Skin of body (tissue), 2 donors: Measurements from ENCODE around the gene ABCF1. TPM values are rescaled to one million over a fixed set of nuclear protein-coding genes. Genes with fewer than 3 reads are reported as not detected.
A peak's percentile ranks its signal among the peaks of the same experiment; 100 is the strongest.
"Not testable (repeated sequence)": the region's sequence is repeated elsewhere in the genome, so short reads cannot be mapped to it uniquely, and the experiment has no call there.

Experiments used
- DNase-seq: peaks from one replicate; lab custom pipeline; 2025; lab: John Stamatoyannopoulos, UW
- total RNA-seq: library from RNA; depleted of rRNA; stranded (reverse); fragments of >200 nt; gene quantifications from one replicate; pipeline ENCODE4 v1.2.3, GENCODE V29; 2014

Gene ABCF1
- total RNA-seq, 1 donor from 2014 or later = 27.4 TPM

GRCh38 chr6:30557683-30557981 is 13.6 kb upstream of the ABCF1 start:
- DNase-seq = no peak

GRCh38 chr6:30560930-30561329 is 10.3 kb upstream of the ABCF1 start:
- no peak for DNase-seq

- DNase-seq = no peak
Observed at GRCh38 chr6:30562470-30563425, 8.5 kb upstream of the ABCF1 start.

- no peak for DNase-seq
Observed at GRCh38 chr6:30564114-30564513, 7.1 kb upstream of the ABCF1 start.

GRCh38 chr6:30565772-30566171 is 5.5 kb upstream of the ABCF1 start:
- DNase-seq = no peak

- no peak for DNase-seq
Observed at GRCh38 chr6:30568245-30568644, 3.0 kb upstream of the ABCF1 start.

GRCh38 chr6:30570263-30570662 is 979 bp upstream of the ABCF1 start:
- no peak for DNase-seq

- DNase-seq = peak; percentile 61
Observed at GRCh38 chr6:30570740-30571074, 535 bp upstream of the ABCF1 start.

GRCh38 chr6:30571762-30572082 is 480 bp downstream of the ABCF1 start:
- no peak for DNase-seq

- DNase-seq = no peak
Observed at GRCh38 chr6:30572148-30572547, 906 bp downstream of the ABCF1 start.

- no peak for DNase-seq
Observed at GRCh38 chr6:30573113-30573512, 1.9 kb downstream of the ABCF1 start.

- DNase-seq = no peak
Observed at GRCh38 chr6:30578051-30578450, 6.8 kb downstream of the ABCF1 start.

GRCh38 chr6:30583921-30584320 is 12.7 kb downstream of the ABCF1 start:
- no peak for DNase-seq

- no peak for DNase-seq
Observed at GRCh38 chr6:30589754-30590358, 18.6 kb downstream of the ABCF1 start.

GRCh38 chr6:30590509-30590908 is 19.3 kb downstream of the ABCF1 start:
- no peak for DNase-seq

GRCh38 chr6:30591008-30591407 is 19.8 kb downstream of the ABCF1 start:
- peak; percentile 26 for DNase-seq

GRCh38 chr6:30592287-30592686 is 21.0 kb downstream of the ABCF1 start:
- DNase-seq = no peak

- DNase-seq = not testable (repeated sequence)
Observed at GRCh38 chr6:30597315-30598144, 26.3 kb downstream of the ABCF1 start.

GRCh38 chr6:30598912-30599624 is 27.8 kb downstream of the ABCF1 start:
- DNase-seq = no peak

- no peak for DNase-seq
Observed at GRCh38 chr6:30599625-30600324, 28.5 kb downstream of the ABCF1 start.

- no peak for DNase-seq
Observed at GRCh38 chr6:30600451-30600961, 29.3 kb downstream of the ABCF1 start.
